Adrenal gland (tissue), 12 donors: ENCODE measurements around the gene HEYL. TPM values are rescaled to one million over a fixed set of nuclear protein-coding genes. Genes with fewer than 3 reads are reported as not detected.

Experiments used
- DNase-seq, 7 donors: peaks; one replicate each; pipeline ENCODE4 v3.0.0-alpha.2; 2019 to 2020
- H3K27ac ChIP-seq, 5 donors: fragments of 200-600 bp; sonication (generic) in 4 of 5; 1 replicate in 3 of 5; 2 replicates in 2 of 5; pipeline versions ENCODE4 v1.5.1 to v1.8.0; 2016 to 2020; ENCODE audit warnings: mild to moderate bottlenecking in 1 of 5
- H3K27me3 ChIP-seq: fragments of 200-600 bp; 2 replicates; pipeline ENCODE4 v1.8.0; 2021
- H3K36me3 ChIP-seq, 2 donors: fragments of 200-600 bp; replicated peaks in 1 of 2; 1 replicate in 1 of 2; 2 replicates in 1 of 2; pipeline versions ENCODE4 v1.5.1 to v1.8.0; 2018 to 2022
- H3K4me1 ChIP-seq, 2 donors: fragments of 200-600 bp; replicated peaks in 1 of 2; 1 replicate in 1 of 2; 2 replicates in 1 of 2; pipeline versions ENCODE4 v1.5.1 to v1.8.0; 2018 to 2021
- H3K4me3 ChIP-seq, 4 donors: fragments of 200-600 bp; sonication (generic) in 3 of 4; one replicate each; pipeline ENCODE4 v1.5.1; 2016 to 2018
- H3K9me3 ChIP-seq, 3 donors: fragments of 200-600 bp; sonication (generic) in 1 of 3; replicated peaks in 1 of 3; 1 replicate in 2 of 3; 2 replicates in 1 of 3; pipeline versions ENCODE4 v1.5.1 to v1.8.0; 2016 to 2021
- POLR2A ChIP-seq, 2 donors: fragments of 450-650 bp; IDR thresholded peaks; one replicate each; pipeline ENCODE4 v1.6.1; 2017; ENCODE audit warnings: antibody characterized with exemption in 2 of 2, mild to moderate bottlenecking in 2 of 2, moderate library complexity in 1 of 2
- WGBS, 4 donors: extraction: QIAGEN DNeasy Blood & Tissue Kit in 2 of 4; methylation state at CpG; one replicate each; pipeline versions ENCODE4 v1.1.5 to v1.1.7; 2013 to 2017; 5-methylcytosine and 5-hydroxymethylcytosine counted together
- intact Hi-C, 2 donors: fragments of 100-400 bp; cut with DNase I; formaldehyde crosslinking; loops; one replicate each; pipeline versions ENCODE4 v1.14.1 to v1.15.0; 2022 to 2023
- polyA plus RNA-seq, 3 donors: library from polyadenylated mRNA; stranded (reverse); fragments of 200-250 nt in 2 of 3; fragments of 350-450 nt in 1 of 3; fragmentation: Illumina TruSeq in 1 of 3; extraction: RNeasy Lipid Tissue Mini Kit (QIAGEN cat#74804) in 1 of 3; gene quantifications; one replicate each; pipeline ENCODE4 v1.2.3, GENCODE V29; 2013 to 2014
- total RNA-seq, 9 donors: library from RNA; depleted of rRNA in 4 of 9; stranded (reverse); fragments of >200 nt in 4 of 9; fragments of 120-200 nt in 1 of 9; fragmentation: NEBNext Ultra II Directional in 1 of 9; extraction: Animal tissue kit (Norgen Biotek cat#: 25700) in 1 of 9; gene quantifications; one replicate each; pipeline versions ENCODE4 v1.1.0 to v1.2.4, GENCODE V29; 2013 to 2023
- TF ChIP-seq, protein P1 (sequence below), 6 experiments: fragments of 450-650 bp in 4 of 6; fragments of 200-600 bp in 2 of 6; sonication (generic) in 1 of 6; IDR thresholded peaks; 1 replicate in 5 of 6; 2 replicates in 1 of 6; pipeline versions ENCODE4 v1.5.1 to v1.8.0; 2016 to 2021; ENCODE audit warnings: antibody characterized with exemption in 6 of 6, mild to moderate bottlenecking in 2 of 6, moderate library complexity in 1 of 6
- donor health status: healthy with polysubstance abuse.
- donor health status: Bipolar disorder and iron deficiency.
- donor health status: DM: yes; HTN: yes; CAD: no.
- donor health status: DM: no; HTN: no; CAD: no.
- donor health status: DM: no; HTN: no; CAD: no.
- donor health status: DM: yes; HTN: yes; CAD: no.

The HEYL gene
- total and polyA plus RNA-seq, 12 donors, result 2.4 to 27.7 (median 14.0) TPM

DNA sequence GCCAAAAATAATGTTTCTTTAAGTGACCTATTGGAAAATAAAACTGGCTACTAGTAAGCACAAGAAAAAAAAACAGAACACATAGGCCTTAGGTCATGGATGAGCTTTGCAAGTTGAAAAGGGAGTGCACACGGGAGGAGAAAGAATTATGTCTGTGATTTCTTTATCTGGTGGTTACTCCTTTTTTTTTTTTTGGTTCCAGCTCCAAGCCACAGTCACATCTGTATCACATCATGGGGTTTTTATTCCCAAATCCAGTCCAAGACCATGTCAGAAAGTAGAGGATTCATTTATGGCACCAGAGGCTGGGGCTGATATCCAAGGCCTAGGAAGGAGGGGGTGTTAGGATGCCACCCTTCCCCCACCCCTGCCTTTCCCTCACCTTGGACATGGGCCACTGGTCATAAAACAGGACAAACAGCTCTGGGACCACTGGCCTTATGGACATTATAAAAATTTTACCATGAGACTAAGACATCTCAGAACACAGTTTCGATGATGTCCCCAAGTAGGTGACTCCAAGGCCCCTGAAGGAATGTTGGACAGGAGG lies 10.3 kb upstream of the HEYL start:
- H3K27me3 ChIP-seq, result no peaks in the 10 kb centered on the region
- no peak for DNase-seq
- WGBS, 4 donors, result 81 to 91% (median 86%) methylated on average over 2 of the region's 2 CpGs
- H3K36me3 ChIP-seq, result no peaks in the 10 kb centered on the region
- intact Hi-C loops, result loop anchor here in 1 of 2 donors (5.0 kb wide), 1 partner anchor 42 kb away; no protein-coding TSS in a partner anchor
- no peaks in the 10 kb centered on the region for H3K9me3 ChIP-seq
- TF ChIP-seq POLR2A (IDR thresholded peaks at IDR 0.05), result no peak
- TF ChIP-seq, protein P1, sequence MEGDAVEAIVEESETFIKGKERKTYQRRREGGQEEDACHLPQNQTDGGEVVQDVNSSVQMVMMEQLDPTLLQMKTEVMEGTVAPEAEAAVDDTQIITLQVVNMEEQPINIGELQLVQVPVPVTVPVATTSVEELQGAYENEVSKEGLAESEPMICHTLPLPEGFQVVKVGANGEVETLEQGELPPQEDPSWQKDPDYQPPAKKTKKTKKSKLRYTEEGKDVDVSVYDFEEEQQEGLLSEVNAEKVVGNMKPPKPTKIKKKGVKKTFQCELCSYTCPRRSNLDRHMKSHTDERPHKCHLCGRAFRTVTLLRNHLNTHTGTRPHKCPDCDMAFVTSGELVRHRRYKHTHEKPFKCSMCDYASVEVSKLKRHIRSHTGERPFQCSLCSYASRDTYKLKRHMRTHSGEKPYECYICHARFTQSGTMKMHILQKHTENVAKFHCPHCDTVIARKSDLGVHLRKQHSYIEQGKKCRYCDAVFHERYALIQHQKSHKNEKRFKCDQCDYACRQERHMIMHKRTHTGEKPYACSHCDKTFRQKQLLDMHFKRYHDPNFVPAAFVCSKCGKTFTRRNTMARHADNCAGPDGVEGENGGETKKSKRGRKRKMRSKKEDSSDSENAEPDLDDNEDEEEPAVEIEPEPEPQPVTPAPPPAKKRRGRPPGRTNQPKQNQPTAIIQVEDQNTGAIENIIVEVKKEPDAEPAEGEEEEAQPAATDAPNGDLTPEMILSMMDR (IDR thresholded peaks at IDR 0.05), result no peak
- peak overlapping the region in 1 of 5 donors; percentile 14 for H3K27ac ChIP-seq
- H3K4me1 ChIP-seq, result peaks cover 3 to 34% of the 10 kb centered on the region in 2 donors
- H3K4me3 ChIP-seq, result no peak overlapping the region

- Histone ChIP-seq H3K27me3 (no peaks in the 10 kb centered on the region), H3K4me1 (peaks cover 3 to 30% of the 10 kb centered on the region in 2 donors), H3K27ac (peak overlapping the region in 1 of 5 donors; percentile 67), H3K9me3 (no peaks in the 10 kb centered on the region), H3K36me3 (no peaks in the 10 kb centered on the region), H3K4me3 (no peak overlapping the region)
- intact Hi-C loops, result no loop called here
- TF ChIP-seq POLR2A (IDR thresholded peaks at IDR 0.05), result no peak
- TF ChIP-seq, protein P1 (IDR thresholded peaks at IDR 0.05), result no peak
- WGBS, 4 donors, result 46 to 65% (median 50%) methylated on average over 2 of the region's 2 CpGs
- DNase-seq, result peak in 1 of 7 donors; percentile 47
Measured at GRCh38 chr1:39648496-39648895, 9.1 kb upstream of the HEYL start.

GRCh38 chr1:39647247-39647646 lies 7.8 kb upstream of the HEYL start:
- intact Hi-C loops, result no loop called here
- H3K27me3 ChIP-seq, result no peaks in the 10 kb centered on the region
- DNase-seq, result no peak
- TF ChIP-seq, protein P1 (IDR thresholded peaks at IDR 0.05), result no peak
- no peaks in the 10 kb centered on the region for H3K36me3 ChIP-seq
- H3K27ac ChIP-seq, result peak overlapping the region in 4 of 5 donors; percentile 32 to 67 (median 49)
- peaks cover 3 to 22% of the 10 kb centered on the region in 2 donors for H3K4me1 ChIP-seq
- H3K4me3 ChIP-seq, result no peak overlapping the region
- no peaks in the 10 kb centered on the region for H3K9me3 ChIP-seq
- WGBS, 4 donors, result 65 to 84% (median 76%) methylated on average over 3 of the region's 3 CpGs

DNA sequence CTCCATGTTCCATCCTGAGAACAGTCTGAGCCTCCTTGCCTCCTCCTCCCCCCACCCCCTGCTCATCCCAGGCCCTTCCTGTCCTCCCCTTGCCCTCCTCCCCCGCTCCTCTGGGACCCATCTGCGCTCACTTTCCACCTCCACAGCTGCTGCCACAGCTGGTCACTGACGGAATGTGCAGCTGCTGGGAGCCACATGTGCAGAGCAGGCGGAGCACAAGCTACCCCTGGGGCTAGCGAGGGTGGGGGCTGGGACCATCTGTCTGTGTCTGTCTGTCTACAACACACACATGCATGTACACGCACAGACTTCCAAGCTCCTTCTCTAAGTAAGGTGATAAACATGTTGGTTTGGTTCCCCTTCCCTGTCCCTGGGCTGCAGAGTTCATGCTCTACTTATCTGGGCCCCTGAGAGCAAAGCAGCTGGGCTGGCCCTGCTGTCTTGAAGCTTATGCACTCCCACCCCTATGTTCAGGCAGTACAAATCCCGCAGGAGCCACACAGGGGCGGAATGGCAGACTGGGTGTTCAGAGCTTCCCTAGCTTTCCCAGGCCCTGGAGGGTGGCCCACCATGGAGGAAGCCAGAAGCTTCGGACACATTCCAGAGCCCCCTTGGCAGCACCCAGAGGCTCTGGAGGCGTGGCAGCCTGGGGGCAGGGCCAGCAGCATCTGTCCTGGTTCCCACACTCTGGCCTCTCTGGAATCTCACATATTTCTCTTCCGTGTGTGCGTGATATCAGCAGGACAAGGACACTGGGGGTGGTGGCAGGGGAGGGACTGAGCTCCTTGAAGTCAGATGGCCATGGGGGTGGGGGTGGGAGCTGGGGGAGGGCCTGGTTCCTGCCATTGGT lies 7.0 kb upstream of the HEYL start:
- H3K36me3 ChIP-seq, result no peaks in the 10 kb centered on the region
- no peaks in the 10 kb centered on the region for H3K27me3 ChIP-seq
- intact Hi-C loops, result no loop called here
- peak overlapping the region in 2 of 5 donors; percentile 57 to 67 for H3K27ac ChIP-seq
- no peak overlapping the region for H3K4me3 ChIP-seq
- no peaks in the 10 kb centered on the region for H3K9me3 ChIP-seq
- peak; percentile 38 to 82 (median 73) for DNase-seq
- 39 to 73% (median 47%) methylated on average over 4 to 12 of the region's 12 CpGs for WGBS, 4 donors
- no peak for TF ChIP-seq POLR2A (IDR thresholded peaks at IDR 0.05)
- H3K4me1 ChIP-seq, result peaks cover 3 to 22% of the 10 kb centered on the region in 2 donors
